HEK293T (cell line): Measurements from ENCODE around the gene MAST3.

Source experiments
- CTCF ChIA-PET: fragments of 350-600 bp; formaldehyde crosslinking; extraction: SDS; loops from one replicate; lab custom pipeline; 2021; ENCODE audit warnings: antibody characterized with exemption, inconsistent platforms; lab: Yijun Ruan, JAX
- POLR2A ChIA-PET: fragments of 350-600 bp; formaldehyde crosslinking; extraction: SDS; loops from one replicate; lab custom pipeline; 2020; ENCODE audit warnings: antibody characterized with exemption, inconsistent platforms; lab: Yijun Ruan, JAX
- DNase-seq: peaks from one replicate; pipeline ENCODE4 v3.0.0; 2012; ENCODE audit warnings: mixed read lengths; ENCODE audit errors: extremely low spot score
- ARNT ChIP-seq: fragments of 450-650 bp; IDR thresholded peaks from 2 replicates; pipeline ENCODE4 v1.6.1; 2017; ENCODE audit warnings: mild to moderate bottlenecking
- BHLHE40 ChIP-seq: fragments of 450-650 bp; IDR thresholded peaks from 2 replicates; pipeline ENCODE4 v1.6.1; 2016; ENCODE audit warnings: mild to moderate bottlenecking, moderate library complexity, borderline replicate concordance
- CTBP1 ChIP-seq: fragments of 450-650 bp; IDR thresholded peaks from 2 replicates; pipeline ENCODE4 v1.6.1; 2016; ENCODE audit warnings: borderline replicate concordance
- ELF4 ChIP-seq: fragments of 450-650 bp; IDR thresholded peaks from 2 replicates; pipeline ENCODE4 v1.6.1; 2017; ENCODE audit warnings: antibody characterized with exemption
- FOXA1 ChIP-seq: fragments of 450-650 bp; IDR thresholded peaks from 2 replicates; pipeline ENCODE4 v1.6.1; 2016; ENCODE audit warnings: mild to moderate bottlenecking
- FOXK2 ChIP-seq: fragments of 450-650 bp; IDR thresholded peaks from 2 replicates; pipeline ENCODE4 v1.6.1; 2016; ENCODE audit warnings: mild to moderate bottlenecking
- FOXM1 ChIP-seq: fragments of 450-650 bp; IDR thresholded peaks from 2 replicates; pipeline ENCODE4 v1.6.1; 2017; ENCODE audit warnings: mild to moderate bottlenecking, borderline replicate concordance
- HDGF ChIP-seq: fragments of 450-650 bp; IDR thresholded peaks from 2 replicates; pipeline ENCODE4 v1.6.1; 2017; ENCODE audit warnings: antibody characterized with exemption, borderline replicate concordance
- L3MBTL2 ChIP-seq: fragments of 450-650 bp; conservative IDR thresholded peaks from 2 replicates; pipeline ENCODE4 v1.6.1; 2016; ENCODE audit warnings: mild to moderate bottlenecking
- LEF1 ChIP-seq: fragments of 450-650 bp; IDR thresholded peaks from 2 replicates; pipeline ENCODE4 v1.6.1; 2017; ENCODE audit warnings: mild to moderate bottlenecking, borderline replicate concordance
- NFRKB ChIP-seq: fragments of 450-650 bp; IDR thresholded peaks from 2 replicates; pipeline ENCODE4 v1.6.1; 2016; ENCODE audit warnings: mild to moderate bottlenecking, moderate library complexity
- SP1 ChIP-seq: fragments of 450-650 bp; IDR thresholded peaks from 2 replicates; pipeline ENCODE4 v1.6.1; 2017
- SUZ12 ChIP-seq: fragments of 450-650 bp; IDR thresholded peaks from 2 replicates; pipeline ENCODE4 v1.6.1; 2016; ENCODE audit warnings: mild to moderate bottlenecking
- TARDBP ChIP-seq: fragments of 450-650 bp; IDR thresholded peaks from 2 replicates; pipeline ENCODE4 v1.6.1; 2016
- ZNF384 ChIP-seq: fragments of 450-650 bp; IDR thresholded peaks from 2 replicates; pipeline ENCODE4 v1.6.1; 2016
- TF ChIP-seq, protein P1 (sequence below): fragments of 450-650 bp; IDR thresholded peaks from 2 replicates; pipeline ENCODE4 v1.6.1; 2016

MAST3 gene

DNA sequence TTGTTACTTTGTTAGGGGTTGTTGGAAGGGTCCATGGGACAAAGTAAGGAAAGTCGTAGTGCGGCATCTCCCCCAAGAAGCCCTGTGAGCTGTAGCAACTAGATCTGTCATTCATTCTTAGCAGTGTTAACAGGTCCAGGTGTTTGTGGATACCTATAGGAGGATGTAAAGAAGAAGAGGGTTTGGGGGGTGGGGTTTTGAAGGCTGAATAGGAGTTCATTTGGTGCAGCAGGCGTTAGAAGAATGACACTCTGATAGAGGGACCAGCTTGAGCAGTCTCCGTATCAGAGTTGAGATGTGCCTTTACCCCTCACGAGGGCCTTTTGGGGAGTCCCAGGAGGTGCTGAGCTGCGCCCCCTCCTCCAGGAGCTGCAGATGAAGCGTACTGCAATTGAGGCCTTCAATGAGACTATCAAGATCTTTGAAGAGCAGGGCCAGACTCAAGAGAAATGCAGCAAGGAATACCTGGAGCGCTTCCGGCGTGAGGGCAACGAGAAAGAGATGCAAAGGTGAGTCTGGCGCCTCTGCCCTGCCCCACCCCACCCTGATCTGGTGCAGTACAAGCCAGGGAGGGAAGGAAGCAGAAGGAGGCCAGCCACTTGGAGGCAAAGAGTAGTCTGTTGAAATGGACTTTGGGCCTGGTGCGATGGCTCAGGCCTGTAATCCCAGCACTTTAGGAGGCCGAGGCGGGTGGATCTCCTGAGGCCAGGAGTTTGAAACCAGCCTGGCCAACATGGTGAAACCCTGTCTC is 68.4 kb downstream of the MAST3 start:
- TF ChIP-seq ELF4 (no peak), ZNF384 (no peak), CTBP1 (no peak)
- POLR2A ChIA-PET = no interaction called here
- CTCF ChIA-PET = interaction anchor here (0.8 to 1.4 kb wide), 3 partner anchors 9 to 87 kb away, joined by 3 to 4 read pairs (median 3); no protein-coding TSS in a partner anchor
- no peak for DNase-seq

GRCh38 chr19:18167011-18167410 is 69.4 kb downstream of the MAST3 start:
- ChIA-PET CTCF (interaction anchor here (1.1 kb wide), 1 partner anchor 54 kb away, joined by 3 read pairs; no protein-coding TSS in a partner anchor), POLR2A (no interaction called here)
- TF ChIP-seq ELF4 (no peak), FOXA1 (no peak), HDGF (no peak), SUZ12 (no peak), L3MBTL2 (no peak)
- DNase-seq = no peak

GRCh38 chr19:18167975-18168645 is 70.5 kb downstream of the MAST3 start:
- peak; percentile 82 for DNase-seq
- POLR2A ChIA-PET = no interaction called here
- CTCF ChIA-PET = interaction anchor here (0.7 to 1.3 kb wide), 7 partner anchors 14 to 161 kb away, joined by 3 to 8 read pairs (median 3); no protein-coding TSS in a partner anchor
- TF ChIP-seq ZNF384 = no peak
- no peak for TF ChIP-seq SP1
- TF ChIP-seq, protein P1, sequence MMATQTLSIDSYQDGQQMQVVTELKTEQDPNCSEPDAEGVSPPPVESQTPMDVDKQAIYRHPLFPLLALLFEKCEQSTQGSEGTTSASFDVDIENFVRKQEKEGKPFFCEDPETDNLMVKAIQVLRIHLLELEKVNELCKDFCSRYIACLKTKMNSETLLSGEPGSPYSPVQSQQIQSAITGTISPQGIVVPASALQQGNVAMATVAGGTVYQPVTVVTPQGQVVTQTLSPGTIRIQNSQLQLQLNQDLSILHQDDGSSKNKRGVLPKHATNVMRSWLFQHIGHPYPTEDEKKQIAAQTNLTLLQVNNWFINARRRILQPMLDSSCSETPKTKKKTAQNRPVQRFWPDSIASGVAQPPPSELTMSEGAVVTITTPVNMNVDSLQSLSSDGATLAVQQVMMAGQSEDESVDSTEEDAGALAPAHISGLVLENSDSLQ = no peak

- TF ChIP-seq SP1 (no peak), FOXM1 (no peak), FOXA1 (no peak), L3MBTL2 (no peak), HDGF (no peak), ZNF384 (no peak), SUZ12 (no peak), CTBP1 (no peak), FOXK2 (no peak), NFRKB (no peak), ELF4 (no peak), BHLHE40 (no peak), ARNT (no peak), LEF1 (no peak), TARDBP (no peak)
- TF ChIP-seq, protein P1 = no peak
- CTCF ChIA-PET = interaction anchor here (0.7 to 1.3 kb wide), 5 partner anchors 30 to 107 kb away, joined by 3 to 8 read pairs (median 3); no protein-coding TSS in a partner anchor
- POLR2A ChIA-PET = no interaction called here
- DNase-seq = no peak
Measured at GRCh38 chr19:18168673-18169381, 71.2 kb downstream of the MAST3 start.

DNA sequence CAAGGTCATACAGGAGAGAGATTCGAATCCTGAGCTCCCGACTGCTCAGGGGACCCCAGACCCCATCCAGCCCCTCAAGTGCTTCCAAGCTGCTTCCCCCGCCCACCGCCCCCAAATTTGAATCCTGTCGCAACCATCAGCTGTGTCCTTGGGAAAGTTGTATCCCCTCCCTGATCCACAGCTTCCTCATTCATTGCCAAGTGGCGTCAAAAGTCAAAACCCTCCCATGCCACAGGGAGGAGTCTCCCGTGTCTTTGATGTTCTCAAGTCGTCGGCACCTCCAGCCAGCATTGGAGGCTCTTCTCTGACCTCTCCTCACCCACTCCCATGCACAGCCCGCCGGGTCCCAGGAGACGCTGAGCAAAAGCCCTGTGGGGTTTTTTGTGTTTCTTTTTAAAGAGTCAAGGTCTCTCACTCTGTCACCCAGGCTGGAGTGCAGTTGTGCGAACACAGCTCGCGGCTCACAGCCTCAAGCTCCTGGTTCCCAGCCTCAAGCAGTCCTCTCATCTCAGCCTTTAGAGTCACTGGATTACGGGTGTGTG is 73.2 kb downstream of the MAST3 start:
- ChIA-PET CTCF (interaction anchor here (0.7 to 1.7 kb wide), 2 partner anchors 34 to 57 kb away, joined by 3 to 6 read pairs; no protein-coding TSS in a partner anchor), POLR2A (no interaction called here)
- no peak for TF ChIP-seq ELF4
- TF ChIP-seq L3MBTL2 = no peak
- no peak for TF ChIP-seq FOXA1
- no peak for TF ChIP-seq HDGF
- no peak for TF ChIP-seq ZNF384
- TF ChIP-seq CTBP1 = no peak
- TF ChIP-seq, protein P1 = no peak
- TF ChIP-seq NFRKB = no peak
- no peak for TF ChIP-seq ARNT
- no peak for DNase-seq
